HG03457 (cell line): ENCODE data around the gene PET100.

ENCODE experiments used
- ATAC-seq: cut with Tn5 transposase; IDR thresholded peaks from one replicate; pipeline ENCODE4 v1.9.1; 2021; ENCODE audit warnings: moderate number of reproducible peaks; ENCODE audit not compliant: unreplicated experiment

The PET100 gene, protein sequence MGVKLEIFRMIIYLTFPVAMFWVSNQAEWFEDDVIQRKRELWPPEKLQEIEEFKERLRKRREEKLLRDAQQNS

DNA sequence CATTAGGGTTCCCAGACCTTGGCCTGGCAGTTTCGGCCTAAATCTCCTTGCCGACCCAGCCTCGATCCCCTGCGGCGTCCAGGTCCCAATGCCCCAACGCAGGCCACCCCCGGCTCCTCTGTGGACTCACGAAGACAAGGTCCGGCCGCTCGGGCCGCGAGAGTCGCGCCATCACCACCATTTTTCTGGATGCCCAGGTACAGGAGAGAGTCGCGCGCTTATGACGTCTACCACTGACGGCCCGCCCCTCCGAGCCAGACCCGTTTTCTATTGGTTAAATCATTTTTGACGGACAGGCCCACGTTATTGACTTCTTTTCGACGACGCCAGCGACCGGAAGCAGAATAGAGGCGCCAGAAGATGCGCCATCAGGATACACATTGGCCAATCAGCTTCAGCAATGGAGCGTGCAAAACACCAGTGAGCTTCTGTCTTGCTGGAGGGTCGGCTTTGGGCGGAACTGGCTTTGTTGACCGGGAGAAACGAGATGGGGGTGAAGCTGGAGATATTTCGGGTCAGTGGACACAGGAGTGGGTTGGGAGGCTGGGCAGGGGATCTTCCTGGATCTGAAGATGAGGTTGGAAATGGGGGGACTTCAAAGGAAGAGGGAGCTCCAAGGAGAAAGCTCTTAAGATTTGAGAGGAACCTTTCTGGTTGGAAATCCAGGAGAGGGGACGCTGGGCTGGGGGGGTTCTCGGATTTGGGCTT lies at the start of gene PET100, which contains the start of gene XAB2:
PET100 (plus strand) TSS at position 447 of the 708 bp plus-strand sequence; CDS start at position 488, 41 bp downstream.
XAB2 (minus strand) TSS at position 199 of the 708 bp plus-strand sequence; CDS start at position 181, 18 bp downstream.
- ATAC-seq: peak; percentile 66

DNA sequence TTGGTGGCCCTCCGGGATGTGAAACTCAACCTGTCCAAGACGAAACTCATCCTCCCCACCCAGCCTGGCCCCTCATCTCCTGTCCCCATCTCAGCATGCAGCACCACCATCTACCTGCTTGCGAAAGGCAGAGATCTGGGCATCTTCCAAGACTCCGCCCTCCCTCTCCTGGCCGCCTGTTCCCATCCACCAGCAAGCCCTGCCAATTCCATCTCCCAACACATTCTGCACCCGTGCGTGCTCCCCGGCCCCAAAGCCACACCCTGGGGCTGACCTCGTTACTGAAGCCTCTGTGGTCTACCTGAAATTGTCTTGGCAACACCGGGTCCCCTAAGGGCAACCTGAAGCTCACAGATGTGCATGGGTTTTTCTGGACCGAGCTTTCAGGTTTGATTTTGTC lies 47.1 kb upstream of the PET100 start:
- no peak for ATAC-seq

DNA sequence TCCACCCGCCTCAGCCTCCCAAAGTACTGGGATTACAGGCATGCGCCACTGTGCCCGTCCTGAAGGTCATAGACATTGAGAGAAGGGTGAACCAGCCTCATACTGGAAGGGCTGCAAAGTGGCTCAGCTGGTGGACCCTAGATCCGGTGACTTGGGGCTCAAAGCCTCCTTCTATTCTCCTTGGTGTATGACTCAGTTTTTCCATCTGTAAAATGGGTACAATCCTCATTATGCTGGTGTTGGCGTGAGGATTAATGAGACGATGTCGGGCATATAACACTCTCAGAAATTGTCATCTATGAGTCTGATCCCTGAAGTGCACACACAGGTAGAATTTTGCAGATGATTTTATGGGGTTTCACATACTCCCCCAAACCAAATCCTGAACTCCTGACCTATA lies 39.8 kb upstream of the PET100 start:
- ATAC-seq: no peak

DNA sequence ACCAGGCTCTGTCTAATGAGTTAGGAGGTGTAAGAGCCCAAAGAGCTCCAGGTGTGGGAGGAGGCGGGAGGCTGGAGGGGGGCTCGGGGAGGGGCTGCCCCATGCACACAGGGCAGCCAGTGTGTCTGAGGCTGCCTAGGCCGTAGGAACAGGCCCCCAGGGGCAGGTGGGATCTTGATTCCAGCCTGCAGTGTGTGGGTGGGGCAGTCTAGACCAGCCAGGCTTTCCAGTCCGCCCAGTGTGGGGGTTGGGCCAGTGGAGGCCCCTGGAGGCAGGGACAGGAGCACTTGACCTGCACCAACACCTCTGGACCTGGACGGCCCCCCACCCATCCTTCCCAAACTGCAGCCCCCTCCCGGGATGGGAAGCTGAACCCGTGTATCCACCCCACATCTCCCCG lies 39.3 kb upstream of the PET100 start:
- ATAC-seq: no peak

DNA sequence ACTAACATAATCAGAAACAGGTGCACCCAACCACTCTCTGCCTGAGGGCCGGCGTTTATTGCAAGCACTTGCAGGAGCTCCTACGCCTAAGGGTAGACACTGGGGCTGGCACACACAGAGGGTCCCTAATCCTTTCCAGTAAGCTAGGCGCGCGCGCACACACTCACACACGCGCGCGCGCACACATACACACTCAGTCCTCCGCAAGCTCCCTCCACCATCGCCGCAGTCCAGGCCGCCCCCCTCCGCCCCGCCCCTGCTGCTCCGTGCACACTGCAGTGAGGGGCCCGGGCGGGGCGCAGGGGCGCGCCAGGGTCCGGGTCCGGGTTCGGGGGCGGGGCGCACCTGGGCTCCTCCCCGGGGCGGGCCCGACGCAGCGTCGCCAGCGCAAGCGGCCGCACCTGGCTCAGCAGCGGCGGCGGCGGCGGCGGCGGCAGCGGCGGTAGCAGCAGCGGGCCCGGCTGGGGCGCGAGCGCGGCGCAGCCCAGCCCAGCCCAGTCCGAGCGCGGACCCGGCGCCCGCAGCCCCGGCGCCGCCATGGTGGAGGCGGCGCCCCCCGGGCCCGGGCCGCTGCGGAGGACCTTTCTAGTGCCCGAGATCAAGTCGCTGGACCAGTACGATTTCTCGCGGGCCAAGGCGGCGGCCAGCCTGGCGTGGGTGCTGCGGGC lies 34.0 kb upstream of the PET100 start, which contains the start of gene CAMSAP3:
CAMSAP3 (plus strand) TSS at position 398 of the 668 bp plus-strand sequence; CDS start at position 538, 140 bp downstream.
- no peak for ATAC-seq

DNA sequence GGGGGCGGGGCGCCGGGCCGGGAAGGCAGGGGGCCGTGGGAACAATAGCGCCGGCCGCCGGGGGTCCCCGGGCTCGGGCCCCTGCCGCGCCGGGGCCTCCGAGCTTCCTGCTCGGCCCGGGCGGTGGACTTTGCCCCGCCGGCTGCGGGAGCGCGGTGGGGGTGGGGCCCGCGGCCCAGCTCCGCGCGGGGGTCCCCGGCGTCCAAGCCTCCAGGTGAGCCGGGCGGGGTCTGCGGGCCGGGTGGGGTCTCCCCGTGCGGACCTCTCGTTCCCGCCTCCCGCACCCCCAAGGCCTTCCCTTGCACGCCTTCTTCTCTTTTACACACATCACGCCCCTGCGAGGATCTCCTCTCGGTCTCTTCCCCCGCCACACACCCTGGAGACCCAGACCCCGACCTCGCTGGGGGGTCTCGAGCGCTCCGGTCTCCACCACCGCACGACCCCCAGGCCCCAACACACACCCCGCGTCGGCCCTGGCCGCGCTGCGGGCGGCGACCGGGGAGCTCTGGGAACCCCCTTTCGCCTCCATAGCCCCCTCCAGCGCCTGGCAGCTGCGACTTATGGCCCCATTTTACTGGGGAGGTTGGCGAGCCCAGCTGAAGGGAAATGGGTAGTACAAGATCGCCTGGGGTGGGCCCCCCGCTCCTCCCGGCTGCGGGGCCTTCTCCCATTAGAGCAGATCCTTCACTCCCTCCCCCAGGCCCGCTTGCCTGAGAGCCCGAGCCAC lies 33.2 kb upstream of the PET100 start:
- ATAC-seq: no peak

DNA sequence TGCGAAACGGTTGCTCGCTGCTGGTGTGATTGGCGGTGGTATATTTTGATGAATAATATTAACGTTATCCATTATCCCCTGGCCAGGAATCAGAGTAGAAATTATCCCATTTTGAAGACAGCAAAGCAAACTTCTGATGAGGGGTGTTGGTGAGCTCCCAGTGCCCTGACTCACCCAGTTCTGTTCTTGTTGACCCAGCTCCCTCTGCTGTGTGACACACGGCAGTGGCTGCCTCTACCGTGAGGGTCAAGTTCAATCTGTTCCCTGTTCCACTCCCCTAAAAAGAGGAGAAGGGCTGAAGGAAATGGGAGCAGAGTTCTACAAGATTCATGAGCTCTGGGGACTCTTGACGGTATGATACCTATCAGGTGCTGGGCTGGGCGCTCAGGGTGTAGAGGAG lies 31.9 kb upstream of the PET100 start:
- ATAC-seq: no peak

DNA sequence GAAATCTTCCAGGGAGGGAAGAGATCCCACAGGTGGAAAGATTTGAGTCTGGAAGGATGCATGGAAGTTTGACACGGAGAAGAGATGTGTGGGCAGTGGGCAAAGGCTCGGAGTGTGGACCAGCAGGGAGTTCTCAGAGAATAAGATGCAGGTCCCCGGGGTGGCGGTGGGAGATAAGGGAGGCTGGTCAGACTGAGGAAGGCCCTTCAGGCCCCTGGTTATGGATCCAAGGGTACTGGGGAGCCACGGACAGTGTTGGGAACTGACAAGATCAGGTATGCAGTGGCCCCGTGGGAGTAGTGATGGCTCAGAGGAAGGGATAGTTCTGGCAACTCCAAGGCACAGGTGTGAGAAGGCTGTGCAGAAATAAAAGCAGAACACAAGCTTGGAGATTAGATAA lies 31.4 kb upstream of the PET100 start:
- ATAC-seq: no peak

DNA sequence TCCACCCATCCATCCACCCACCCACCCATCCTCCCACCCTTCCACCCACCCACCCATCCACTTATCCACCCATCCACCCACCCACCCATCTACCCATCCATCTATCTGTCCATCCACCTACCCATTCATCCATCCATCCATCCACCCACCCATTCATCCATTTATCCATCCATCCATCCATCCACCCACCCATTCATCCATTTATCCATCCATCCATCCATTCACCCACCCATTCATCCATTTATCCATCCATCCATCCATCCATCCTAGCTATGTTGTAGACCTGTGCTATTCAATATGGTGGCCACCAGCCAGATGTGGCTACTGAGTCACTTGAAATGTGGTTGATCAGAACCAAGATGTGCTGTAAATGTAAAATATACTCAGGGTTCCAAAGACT lies 28.9 kb upstream of the PET100 start:
- ATAC-seq: no peak

DNA sequence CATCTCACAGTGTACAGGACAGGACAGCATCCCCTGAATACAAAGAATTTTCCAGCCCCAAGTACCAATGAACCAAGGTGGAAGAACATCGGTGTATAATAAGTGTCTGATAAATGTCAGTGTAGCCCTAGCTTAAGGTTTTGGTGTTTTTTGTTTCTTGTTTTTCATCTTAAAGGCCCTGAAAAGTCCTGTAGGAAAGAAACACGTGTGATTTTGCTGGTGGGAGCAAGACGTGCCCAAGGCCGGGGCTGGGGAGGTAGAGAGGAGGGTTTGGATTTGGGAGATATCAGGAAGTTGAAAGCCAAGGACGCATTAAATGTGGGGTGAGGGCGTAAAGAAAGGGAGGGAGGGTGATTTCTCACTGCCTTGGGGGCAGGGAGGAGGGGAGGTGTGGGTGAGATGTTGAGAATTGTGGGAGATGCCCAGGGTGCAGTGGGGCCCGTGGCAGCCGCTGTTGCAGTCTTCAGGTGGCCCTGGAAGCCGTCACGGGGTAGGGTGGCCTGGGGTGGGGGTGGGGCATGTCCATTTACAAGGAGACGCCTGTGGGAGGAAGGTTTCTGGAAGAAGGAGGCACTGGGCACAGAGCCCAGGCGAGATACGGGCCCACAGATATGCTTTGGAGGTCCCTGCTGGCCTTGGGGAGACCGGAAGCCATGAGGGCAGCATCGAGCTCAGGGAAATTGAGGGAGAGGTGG lies 27.2 kb upstream of the PET100 start:
- no peak for ATAC-seq

DNA sequence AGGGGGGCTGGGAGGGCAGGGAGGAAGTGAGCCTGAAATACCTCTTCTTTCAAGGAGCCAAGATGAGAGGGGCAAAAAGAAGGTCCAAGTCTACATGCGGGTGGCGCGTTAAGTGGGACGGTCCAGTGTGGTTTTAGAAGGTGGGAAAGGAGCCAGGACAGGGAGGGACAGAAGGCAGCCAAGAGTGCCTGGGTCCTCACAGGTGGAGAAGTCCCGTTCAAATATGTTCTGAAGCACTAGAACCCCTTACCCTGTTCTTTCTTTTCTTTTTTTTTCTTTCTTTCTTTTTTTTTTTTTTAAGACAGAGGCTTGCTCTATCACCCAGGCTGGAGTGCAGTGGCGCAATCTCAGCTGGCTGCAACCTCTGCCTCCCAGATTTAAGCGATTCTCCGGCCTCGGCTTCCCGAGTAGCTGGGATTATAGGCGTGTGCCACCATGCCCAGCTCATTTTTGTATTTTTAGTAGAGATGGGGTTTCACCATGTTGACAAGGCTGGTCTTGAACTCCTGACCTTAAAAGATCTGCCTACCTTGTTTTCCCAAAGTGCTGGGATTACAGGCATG lies 26.6 kb upstream of the PET100 start:
- ATAC-seq: no peak

DNA sequence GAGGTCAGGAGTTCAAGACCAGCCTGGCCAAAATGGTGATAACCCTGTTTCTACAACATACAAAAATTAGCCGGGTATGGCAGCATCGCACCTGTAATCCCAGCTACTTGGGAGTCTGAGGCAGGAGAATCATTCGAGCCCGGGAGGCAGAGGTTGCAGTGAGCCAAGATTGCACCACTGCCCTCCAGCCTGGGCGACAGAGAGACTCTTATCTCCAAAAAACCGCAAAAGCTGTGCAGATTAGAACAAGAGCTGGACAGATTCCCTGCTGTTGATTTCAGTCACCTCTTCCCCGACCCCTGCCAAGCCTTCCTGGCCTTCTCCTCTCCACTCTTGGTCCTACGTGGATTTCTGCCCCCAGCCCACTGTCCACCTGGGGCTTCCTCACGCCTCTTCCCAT lies 25.7 kb upstream of the PET100 start:
- no peak for ATAC-seq

DNA sequence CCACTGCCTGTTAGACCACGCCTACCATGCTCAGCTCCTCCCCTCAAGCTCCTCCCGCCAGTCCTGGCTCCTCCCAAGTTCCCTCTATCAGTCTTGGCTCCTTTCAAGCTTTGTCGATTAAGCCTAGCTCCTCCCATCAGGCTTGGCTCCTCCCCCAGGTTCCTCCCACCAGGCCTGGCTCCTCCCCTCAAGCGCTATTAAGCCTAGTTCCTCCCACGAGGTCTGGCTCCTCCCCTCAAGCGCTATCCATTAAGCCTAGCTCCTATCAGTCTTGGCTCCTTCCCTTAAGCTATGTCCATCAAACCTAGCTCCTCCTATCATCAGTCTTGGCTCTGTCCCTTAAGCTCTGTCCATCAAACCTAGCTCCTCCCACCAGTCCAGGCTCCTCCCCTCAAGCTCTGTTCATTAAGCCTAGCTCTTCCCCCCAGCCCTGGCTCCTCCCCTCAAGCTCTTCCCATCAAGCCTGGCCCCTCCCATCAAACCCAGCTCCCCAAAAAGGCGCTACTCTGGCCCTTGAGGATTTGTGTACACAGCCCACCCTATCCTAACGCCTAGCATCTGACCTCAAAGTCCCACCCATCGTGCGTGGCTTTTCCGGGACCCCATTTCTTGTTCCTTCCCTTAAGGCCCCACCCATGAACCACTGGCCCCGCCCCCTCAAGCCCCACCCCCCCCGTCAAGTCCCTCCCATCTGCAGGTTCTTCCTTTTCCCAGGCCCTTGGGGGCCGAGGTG lies 23.9 kb upstream of the PET100 start:
- no peak for ATAC-seq

DNA sequence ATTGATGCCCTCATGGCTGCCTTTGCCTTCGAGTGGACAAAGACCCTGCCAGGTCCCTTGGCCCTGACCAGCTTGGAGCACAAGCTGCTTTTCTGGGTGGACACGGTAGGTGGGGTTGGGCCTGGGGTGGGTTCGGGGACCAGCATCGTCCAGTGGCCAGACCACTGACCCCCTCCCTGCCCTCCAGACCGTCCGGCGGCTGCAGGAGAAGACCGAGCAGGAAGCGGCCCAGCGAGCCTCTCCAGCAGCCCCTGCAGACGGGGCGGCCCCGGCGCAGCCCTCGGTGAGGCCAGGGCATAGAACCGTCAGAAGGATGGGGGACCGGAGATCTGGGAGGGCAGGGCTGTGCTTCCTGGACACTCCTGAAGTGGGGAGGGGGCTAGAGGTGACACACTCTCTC lies 23.3 kb upstream of the PET100 start:
- no peak for ATAC-seq

DNA sequence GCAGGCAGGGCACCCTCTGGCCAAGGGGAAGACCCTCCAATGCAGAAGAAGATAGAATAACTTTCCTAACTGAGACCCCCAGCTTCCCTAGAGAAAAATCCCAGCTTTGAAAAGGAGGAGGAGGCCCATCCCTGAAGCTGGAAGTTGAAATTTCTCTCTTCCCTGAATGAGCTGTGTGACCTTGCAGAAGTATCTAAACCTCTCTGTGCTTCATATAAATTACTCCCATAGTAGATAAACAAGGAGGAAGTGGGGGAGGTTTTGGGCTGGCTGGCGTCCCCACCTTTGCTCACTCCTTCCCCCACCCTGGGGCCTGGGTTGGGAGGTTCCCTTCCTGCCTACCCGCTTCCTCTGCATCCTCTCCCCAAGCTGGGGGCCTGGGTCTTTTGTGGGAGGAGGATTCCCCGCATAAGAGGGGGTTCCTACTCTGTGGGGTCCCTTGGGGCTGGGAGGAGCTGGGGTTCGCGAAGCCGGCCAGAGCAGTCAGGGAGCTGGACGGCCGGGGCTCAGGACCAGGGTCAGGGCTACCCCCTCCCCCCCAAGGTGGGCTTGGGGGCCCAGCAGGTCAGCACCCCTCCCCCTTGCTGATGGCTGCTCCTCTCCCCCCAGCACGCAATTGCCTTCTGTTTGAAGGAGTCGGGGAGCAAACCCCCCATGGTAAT lies 22.2 kb upstream of the PET100 start:
- no peak for ATAC-seq

DNA sequence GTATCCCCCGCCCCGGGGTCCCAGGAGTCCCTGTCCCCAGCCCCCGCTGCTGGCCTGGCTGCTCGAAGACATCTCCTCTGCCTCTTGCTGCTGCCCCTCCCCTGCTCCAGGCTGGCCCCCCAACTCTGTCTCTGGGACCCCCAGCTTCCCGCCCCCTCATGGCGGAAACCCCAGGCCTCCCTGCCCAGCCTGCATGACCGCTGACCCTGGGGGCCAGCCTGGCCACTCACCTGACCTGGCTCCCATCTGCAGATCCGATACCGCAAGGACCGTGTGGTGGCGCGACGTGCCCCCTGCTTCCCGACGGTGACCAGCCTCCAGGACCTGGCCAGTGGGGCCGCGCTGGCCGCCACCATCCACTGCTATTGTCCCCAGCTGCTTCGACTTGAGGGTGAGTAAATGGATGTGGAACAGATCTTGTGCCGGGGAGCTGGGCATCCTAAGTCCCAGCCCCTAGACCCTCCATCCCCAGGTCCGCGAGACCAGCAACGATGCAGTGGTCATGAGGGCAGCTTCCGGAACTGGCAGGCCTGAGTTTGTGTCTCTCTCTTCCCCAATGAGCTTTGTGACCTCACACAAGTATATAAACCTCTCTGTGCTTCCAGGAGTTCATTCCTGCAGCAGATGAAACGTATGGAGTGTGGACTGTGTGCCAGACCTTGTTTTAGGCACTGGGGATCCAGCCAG lies 21.6 kb upstream of the PET100 start:
- no peak for ATAC-seq

DNA sequence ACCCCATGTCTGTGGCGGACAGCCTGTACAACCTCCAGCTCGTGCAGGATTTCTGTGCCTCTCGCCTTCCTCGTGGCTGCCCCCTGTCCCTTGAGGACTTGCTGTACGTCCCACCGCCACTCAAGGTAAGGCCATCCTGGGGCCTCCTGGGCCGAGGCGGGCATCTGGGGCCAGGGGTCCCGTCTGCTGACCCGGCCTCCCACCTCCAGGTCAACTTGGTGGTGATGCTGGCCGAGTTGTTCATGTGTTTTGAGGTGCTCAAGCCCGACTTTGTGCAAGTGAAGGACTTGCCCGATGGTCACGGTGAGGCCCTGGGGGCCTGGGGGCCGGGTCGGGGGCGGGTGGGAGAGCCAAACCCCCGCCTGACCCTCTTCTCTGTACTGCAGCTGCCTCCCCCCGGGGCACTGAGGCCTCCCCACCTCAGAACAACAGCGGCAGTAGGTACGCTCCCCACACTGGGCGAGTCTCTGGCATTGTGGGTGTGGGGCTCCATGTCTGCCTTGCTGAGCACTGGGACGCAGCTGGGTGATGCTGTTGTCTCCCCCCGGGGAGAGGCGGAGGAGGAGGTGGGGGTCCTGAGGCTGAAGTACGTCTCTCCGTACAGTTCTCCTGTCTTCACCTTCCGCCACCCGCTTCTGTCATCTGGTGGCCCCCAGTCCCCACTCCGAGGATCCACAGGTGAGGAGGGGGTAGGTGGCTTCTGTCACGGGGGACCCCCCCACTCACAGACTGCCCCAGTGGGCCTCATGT lies 18.9 kb upstream of the PET100 start:
- no peak for ATAC-seq
